GM18498 (cell line): ENCODE data around the gene ZNF195.
"Not testable (repeated sequence)": the region's sequence is repeated elsewhere in the genome, so short reads cannot be mapped to it uniquely, and the experiment has no call there.

Experiments
- ATAC-seq: cut with Tn5 transposase; IDR thresholded peaks from one replicate; pipeline ENCODE4 v1.9.1; 2021; ENCODE audit warnings: mild to moderate bottlenecking, moderate library complexity; ENCODE audit not compliant: unreplicated experiment

Gene ZNF195

DNA sequence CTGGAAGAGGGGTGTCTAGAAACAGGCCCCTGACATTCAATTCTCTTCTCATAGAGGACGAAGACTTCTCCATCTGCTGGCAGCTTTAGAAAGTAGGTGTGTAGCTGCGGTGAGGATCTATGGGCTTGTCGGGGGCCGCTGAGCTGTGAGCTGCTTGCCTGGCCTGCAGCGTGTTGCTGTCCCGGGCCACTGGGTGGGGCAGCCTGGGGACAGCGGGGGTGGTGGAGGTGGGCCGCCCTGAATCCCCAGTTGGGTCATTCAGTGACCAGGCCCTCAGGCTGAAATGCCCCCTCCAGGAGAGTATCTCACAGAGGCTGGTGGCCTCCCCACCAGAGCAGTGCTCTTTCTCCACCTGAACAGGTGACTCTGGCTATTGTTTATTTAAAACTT lies 23.9 kb upstream of the ZNF195 start:
- not testable (repeated sequence) for ATAC-seq

DNA sequence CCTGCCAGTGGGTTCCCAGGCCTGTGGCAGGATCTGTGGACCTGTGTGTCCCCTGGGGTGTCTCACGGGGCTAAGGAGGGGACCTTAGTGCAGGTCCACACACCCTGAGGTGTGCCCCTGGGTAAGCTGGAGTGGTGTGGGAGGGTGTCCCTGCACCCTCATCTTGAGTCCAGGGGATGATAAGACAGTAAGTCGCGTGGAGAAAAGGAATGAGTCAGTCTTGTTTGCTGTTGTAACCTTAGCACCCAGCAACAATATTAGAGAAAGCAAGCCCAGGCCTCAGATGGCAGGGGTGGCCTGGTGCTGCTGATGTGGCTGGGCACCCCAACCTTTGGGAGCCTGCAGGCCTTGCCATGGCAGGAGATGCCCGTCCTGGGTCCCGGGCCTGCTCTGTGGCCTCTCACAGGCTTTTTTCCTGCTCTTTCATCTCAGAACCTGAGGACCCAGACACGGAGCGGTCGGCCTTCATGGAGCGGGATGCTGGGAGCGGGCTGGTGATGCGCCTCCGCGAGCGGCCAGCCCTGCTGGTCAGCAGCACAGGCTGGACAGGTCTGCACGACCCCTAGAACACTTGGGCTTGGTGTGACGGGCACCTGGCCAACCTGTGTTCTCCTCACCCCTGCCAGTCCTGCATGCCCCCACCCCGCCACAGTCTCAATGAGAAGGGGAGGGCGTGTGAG lies 23.4 kb upstream of the ZNF195 start:
- ATAC-seq: not testable (repeated sequence)

DNA sequence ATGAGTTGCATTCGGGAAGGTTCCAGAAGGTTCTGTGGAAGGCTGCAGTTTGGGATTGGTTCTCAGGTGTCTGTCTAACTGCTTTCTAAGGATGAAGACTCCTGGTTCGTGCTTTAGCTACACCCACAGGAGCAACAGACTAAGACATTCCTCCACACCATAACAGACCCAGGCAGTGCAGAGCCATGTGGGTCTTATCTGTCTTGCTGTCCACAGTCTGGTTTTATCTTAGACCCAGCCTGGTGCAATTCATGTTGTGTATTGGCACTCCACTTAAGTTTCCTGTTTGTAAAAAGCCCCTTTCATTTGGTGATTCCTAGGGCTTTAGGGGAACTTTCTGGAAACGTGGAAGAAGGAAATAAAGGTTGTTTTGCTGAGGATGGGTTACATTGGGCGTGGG lies 22.1 kb upstream of the ZNF195 start:
- ATAC-seq: not testable (repeated sequence)

DNA sequence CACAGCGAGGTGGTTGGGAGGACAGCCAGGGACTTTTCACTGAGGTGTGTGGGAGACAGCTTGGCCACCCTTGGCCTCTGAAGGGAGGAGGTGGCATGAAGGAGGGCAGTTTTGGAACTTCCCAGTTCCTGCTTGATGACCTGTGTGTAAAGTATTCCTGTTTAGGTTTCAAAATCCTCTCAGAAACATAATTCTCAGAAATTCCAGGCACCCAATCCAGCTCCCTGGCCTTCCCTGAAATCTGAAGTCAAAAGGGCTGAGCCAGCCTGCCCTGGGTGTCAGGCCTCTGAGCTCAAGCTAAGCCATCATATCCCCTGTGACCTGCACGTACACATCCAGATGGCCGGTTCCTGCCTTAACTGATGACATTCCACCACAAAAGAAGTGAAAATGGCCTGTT lies 19.6 kb upstream of the ZNF195 start:
- ATAC-seq: not testable (repeated sequence)

DNA sequence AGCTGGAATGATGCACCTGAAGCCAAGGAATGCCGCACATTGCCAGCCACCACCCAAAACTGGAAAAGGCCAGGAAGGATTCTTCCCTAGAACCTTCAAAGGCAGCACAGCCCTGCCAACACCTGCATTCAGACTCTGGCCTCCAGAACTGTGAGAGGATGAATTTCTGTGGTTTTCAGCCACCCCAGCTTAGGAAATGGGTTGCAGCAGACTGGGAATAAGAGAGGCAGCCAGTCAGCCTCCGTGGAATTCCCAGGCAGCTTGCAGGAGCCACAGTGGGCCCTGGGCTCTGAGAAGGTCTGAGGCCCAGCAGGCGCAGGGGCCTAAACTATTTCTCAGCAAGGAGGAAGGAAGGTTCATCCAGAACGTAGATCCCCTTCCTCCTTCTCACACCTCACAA lies 19.2 kb upstream of the ZNF195 start:
- ATAC-seq: not testable (repeated sequence)

DNA sequence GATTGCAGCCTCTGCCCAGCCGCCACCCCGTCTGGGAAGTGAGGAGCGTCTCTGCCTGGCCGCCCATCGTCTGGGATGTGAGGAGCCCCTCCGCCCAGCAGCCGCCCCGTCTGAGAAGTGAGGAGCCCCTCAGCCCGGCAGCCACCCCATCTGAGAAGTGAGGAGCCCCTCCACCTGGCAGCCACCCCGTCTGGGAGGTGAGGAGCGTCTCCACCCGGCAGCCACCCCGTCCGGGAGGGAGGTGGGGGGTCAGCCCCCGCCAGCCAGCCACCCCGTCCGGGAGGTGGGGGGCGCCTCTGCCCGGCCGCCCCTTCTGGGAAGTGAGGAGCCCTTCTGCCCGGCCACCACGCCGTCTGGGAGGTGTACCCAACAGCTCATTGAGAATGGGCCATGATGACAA lies 18.3 kb upstream of the ZNF195 start:
- ATAC-seq: not testable (repeated sequence)

DNA sequence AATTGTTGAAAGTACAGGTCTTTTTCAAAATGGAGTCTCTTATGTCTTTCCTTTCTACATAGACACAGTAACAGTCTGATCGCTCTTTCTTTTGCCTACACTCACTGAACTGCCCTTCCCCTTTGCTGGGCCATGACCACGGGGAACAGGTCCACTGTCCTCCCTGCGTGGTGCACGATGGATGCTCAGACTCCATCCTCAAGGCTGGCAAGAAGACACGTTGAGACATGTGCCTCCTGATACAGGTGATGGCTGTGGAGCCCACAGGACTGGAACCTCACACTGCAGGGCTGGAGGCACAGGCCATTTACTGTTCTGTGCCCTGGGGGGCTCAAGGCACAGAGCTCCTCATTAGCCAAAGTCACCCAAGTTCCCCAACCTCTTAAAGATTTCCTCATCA lies 16.5 kb upstream of the ZNF195 start:
- not testable (repeated sequence) for ATAC-seq

DNA sequence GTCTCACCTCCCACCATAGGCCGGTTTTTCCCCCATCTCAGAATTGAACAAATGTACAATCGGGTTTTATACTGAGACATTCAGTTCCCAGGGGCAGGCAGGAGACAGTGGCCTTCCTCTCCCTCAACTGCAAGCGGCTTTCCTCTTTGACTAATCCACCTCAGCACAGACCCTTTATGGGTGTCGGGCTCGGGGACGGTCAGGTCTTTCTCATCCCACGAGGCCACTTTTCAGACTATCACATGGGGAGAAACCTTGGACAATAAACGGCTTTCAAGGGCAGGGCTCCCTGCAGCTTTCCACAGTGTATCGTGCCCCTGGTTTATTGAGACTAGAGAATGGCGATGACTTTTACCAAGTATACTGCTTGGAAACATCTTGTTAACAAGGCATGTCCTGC lies 16.0 kb upstream of the ZNF195 start:
- not testable (repeated sequence) for ATAC-seq

DNA sequence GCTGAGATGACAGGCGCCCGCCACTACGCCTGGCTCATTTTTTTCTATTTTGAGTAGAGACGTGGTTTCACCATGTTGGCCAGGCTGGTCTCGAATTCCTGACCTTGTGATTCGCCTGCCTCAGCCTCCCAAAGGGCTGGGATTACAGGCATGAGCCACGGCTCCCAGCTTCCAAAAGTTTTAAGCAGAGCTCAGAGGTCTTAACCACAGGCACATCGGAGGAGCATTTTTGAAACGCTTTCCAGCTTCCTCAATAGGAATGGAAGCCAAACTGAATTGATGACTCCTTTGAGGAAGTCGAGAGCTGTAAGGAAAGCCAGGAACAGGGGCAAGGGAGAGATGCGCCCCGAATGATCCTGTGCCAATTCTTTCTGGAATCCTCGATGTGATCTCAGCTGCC lies 14.5 kb upstream of the ZNF195 start:
- not testable (repeated sequence) for ATAC-seq

DNA sequence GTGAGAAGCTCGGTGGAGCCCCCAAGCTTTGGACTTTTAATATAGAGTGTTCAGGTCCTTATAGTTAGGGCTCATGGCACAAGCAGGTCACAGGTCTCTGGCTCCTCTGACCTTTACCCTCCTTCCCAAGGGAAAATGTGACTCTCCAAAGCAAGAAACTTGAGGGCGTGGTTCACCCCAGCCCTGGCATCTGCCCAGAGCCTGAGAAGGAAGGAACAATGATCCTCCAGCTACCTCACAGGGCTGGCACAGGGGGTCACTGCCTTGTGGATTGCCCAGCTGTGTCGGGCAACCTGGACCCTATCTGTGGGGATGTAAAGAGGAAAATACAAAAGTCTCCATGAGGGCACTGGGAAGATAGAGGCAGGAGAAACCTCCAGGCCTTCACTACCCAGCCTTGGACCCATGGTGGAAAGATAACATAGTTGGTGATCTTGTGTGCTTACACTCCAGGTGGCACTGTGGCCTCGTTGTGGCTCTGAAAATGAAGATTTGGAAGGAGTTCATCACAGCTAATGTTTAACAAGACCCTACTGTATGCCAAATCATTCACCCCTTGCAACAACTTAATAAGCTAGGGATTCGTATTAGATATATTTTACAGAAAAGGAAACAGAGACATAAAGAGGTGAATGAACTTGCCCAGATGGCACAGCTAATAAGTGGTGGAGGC lies 3.8 kb upstream of the ZNF195 start:
- ATAC-seq: no peak

DNA sequence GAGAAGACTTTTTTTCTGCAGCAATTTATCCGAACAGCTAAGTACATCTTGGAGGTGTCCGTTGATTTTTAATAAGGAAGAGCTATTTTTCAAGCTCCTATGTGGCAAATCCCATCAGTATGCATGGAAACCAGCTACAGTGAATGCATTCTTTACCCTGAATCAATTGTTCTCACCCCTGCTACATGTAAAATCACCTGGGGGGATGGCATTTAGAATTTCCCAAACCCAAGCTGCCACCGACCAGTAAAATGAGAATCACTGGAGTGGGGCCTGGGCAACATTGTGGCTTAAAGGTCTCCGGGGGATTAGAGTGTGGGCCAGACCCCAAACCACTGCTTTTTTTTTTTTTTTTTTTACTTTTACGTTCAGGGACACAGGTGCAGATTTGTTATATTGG lies 2.8 kb upstream of the ZNF195 start:
- no peak for ATAC-seq

DNA sequence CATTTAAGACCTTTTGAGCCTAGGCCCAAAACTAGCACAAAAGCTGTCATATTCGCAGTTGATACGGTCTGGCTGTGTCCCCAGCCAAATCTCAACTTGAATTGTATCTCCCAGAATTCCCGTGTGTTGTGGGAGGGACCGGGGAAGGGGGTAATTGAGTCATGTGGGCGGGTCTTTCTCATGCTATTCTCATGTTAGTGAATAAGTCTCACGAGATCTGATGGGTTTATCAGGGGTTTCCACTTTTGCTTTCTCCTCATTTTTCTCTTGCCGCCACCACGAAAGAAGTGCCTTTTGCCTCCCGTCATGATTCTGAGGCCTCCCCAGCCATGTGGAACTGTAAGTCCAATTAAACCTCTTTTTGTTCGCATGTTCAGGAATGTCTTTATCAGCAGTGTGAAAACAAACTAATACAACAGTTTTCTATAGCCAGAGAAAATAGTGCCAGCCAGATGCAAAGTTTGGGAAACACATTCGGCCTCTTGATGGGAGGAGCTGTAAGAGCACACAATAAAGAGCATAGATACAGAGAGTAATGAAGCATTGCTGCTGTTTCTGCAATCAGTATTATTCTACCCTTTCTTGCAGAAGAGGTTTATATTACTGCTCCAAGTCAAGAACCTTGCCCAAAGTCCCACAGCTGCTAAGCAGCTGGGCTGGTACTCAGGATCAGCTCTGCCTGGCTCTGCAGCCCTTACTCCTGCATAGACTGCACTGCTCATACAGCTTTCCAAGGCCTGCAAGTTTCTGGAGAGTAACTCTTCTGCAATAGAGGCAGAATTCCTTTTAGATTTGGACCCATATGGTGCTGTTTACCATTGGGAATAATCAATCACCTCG lies 2.0 kb upstream of the ZNF195 start:
- ATAC-seq: no peak

DNA sequence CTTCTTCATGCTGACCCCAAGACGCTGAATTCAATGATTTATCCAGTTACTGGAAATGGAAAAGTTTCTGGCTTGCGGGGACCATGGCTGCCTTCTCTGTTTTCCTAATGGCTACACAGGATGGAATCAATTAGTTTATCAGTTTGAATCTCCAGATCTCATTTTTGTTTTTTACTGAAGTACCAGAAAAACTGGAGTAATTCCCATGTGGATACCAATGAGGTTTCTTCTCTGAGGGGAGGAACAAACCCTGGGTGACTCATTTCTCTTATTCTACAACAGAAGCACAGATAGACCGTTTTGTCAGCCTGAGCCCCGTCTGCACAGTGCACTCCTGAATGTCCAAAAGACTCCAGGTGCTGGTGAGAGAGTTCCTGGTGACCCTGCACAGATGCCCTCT lies 3.4 kb downstream of the ZNF195 start:
- ATAC-seq: no peak

DNA sequence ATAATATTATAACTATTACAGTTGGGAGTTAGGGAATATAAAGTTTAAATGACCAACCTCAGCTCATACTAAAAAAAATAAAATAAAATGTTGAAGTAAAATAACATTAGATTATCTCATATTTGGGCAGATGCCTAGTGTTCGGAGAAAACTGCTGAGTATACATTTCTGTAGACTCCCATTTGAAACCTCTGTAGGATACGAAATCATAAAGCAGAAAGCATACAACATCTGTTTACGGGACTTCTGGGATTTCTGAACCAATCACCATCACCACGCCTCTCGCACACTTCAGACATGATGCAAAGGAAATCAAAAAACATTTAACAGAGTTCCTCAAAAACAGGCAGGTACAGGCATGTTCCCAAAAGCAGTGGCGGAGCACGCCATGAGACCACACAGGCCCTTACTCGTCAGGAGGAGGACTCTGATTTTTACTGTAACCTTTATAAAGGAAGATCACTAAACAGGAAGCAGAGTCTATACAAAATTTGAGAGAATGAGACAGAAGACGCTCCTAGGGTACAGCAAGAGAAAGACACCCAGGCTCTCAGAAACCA lies 8.6 kb downstream of the ZNF195 start:
- ATAC-seq: no peak

DNA sequence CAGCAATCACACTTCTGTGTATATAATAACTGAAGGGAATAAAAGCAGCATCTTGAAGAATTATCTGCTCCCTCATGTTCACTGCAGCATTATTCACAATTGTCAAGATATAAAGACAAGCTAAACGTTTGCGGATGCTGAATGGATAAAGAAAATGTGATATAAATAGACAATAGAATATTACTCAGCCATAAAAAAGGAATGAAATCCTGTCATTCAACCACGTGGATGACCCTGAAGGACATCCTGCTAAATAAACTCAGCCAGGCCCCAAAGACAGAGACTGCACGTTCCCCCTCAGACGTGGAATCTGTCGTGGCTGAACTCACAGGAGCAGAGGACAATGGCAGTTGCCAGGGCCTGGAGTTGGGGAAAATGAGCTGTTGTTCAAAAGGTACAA lies 9.6 kb downstream of the ZNF195 start:
- no peak for ATAC-seq

DNA sequence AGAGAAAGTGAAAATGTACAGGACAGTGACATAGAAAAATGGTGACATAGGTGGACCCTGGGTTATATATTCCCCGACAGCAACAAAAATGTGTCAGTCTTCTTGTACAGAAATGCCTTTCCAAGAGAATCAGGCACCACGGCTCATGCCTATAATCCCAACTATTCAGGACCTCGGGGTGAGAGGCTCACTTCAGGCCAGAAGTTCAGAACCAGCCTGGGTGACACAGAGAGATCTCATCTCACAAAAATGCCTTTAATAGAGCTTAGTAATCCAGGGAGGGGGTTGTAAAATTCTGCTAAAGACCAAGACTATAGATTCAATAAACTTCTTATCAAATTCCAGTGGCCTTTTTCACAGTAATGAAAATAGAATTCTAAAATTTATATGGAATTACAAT lies 10.7 kb downstream of the ZNF195 start:
- ATAC-seq: no peak

DNA sequence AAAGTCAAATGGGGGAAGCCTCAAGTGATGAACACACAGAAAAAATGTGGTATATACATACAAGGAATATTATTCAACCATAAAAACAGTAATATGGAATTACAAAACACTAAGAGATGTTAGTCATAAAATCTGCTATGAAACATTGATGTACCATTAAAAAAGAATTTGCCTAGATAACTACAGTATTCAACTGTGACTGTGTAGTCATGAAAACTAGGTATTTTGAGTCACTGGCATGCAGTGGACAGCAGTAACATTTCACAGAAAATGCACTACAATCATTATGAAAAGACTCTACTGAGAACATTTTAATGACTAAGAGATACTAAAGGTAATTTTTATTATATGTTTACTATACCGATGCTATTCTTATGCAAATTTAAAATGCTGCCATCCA lies 11.7 kb downstream of the ZNF195 start:
- no peak for ATAC-seq

DNA sequence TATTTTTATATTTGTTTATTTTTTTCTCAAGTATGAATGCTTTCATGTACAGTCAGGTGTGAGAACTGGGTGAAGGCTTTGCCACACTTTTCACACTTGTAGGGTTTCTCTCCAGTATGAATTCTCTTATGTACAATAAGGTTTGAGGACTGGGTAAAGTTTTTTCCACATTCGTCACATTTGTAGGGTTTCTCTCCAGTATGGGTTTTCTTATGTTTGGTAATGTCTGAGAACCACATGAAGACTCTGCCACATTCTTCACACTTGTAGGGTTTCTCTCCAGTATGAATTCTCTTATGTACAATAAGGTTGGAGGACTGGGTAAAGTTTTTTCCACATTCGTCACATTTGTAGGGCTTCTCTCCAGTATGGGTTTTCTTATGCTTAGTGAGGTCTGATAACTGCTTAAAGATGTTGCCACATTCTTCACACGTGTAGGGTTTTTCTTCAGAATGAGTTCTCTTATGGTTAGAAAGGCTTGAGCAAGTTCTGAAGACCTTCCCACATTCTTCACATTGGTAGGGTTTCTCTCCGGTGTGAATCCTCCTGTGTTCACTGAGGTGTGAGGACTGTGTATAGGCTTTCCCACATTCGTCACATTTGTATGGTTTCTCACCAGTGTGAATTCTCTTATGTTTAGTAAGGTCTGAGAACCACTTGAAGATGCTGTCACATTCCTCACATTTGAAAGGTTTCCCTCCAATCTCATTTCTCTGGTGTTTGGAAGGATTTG lies 19.7 kb downstream of the ZNF195 start:
- no peak for ATAC-seq

DNA sequence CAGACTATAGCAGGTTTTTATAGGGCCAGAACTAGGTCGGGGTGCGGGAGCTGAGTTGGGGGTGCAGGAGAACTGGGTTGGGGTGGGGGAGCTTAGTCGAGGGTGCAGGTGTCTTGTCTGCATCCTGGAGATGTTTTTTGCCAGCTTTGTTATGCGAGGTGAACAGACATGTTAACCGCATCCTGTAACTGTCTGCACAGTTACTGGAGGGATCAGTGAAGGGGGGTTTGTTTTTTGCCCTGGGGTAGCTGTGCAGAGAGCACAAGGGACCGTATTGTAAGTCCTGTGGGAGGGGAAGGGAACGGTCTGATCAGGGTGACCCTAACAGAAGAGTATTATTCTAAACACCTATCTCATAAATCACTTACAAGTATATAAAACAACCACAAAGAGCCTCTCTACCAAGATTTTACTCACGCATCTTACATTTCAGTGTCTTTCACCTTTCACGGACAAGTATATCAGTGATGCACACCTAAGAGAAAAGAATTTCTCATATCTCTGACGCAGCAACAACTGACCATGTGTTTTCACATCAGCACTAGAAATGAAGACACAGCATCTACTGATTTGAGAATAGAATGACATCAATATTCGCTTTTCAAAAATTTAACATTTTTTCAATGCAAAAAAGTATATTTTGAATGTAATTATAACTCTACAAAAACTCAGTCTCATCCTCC lies 20.8 kb downstream of the ZNF195 start:
- no peak for ATAC-seq

DNA sequence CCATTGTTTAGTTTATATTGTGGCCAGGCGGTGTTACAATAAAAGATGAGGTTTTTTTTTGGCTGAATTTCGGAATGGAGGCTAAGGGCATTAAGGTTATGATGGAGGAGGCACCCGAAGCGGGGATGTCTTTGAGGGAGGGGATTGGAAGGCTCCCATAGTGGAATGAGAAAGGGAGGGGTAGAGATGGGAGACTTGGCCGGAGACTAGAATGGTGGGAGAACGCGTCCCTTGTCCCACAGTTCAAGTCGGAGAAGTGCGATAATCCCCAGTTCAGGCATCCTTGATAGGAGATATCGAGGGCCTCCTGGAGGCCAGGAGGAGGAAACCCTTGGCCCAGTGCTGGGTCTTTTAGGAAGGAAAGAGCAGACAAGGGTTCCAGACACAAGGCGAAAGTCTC lies 21.6 kb downstream of the ZNF195 start:
- ATAC-seq: no peak
